Measurements from ENCODE around the gene SHC2.
"Not testable (repeated sequence)": the region's sequence is repeated elsewhere in the genome, so short reads cannot be mapped to it uniquely, and the experiment has no call there.

Gene SHC2

DNA sequence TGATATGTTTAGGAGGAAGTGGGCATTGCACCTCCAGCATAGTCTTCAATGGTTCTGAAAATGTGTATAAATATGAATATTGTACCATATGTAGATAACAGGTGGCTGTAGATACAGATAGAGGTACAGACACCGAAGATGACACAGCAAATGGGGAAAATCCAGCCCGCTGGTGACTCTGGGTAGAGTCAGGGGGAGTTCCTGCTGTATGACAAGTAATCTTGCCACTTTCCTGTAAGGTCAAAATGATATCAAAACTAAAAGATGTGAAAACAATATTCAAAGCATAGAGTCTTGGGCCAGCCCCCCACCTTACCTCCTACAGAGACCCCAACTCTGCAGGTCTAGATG lies 69.7 kb downstream of the SHC2 start:
- TF ChIP-seq, protein P1, sequence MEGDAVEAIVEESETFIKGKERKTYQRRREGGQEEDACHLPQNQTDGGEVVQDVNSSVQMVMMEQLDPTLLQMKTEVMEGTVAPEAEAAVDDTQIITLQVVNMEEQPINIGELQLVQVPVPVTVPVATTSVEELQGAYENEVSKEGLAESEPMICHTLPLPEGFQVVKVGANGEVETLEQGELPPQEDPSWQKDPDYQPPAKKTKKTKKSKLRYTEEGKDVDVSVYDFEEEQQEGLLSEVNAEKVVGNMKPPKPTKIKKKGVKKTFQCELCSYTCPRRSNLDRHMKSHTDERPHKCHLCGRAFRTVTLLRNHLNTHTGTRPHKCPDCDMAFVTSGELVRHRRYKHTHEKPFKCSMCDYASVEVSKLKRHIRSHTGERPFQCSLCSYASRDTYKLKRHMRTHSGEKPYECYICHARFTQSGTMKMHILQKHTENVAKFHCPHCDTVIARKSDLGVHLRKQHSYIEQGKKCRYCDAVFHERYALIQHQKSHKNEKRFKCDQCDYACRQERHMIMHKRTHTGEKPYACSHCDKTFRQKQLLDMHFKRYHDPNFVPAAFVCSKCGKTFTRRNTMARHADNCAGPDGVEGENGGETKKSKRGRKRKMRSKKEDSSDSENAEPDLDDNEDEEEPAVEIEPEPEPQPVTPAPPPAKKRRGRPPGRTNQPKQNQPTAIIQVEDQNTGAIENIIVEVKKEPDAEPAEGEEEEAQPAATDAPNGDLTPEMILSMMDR (IDR thresholded peaks at IDR 0.05; ENCODE audit: low read depth, low read length) = no peak
- DNase-seq (ENCODE audit: low read depth in 2 of 2) = no peak
- no peak overlapping the region for H3K4me3 ChIP-seq (replicated peaks in 1 of 2; ENCODE audit: low read depth in 2 of 2, low read length in 2 of 2)

DNA sequence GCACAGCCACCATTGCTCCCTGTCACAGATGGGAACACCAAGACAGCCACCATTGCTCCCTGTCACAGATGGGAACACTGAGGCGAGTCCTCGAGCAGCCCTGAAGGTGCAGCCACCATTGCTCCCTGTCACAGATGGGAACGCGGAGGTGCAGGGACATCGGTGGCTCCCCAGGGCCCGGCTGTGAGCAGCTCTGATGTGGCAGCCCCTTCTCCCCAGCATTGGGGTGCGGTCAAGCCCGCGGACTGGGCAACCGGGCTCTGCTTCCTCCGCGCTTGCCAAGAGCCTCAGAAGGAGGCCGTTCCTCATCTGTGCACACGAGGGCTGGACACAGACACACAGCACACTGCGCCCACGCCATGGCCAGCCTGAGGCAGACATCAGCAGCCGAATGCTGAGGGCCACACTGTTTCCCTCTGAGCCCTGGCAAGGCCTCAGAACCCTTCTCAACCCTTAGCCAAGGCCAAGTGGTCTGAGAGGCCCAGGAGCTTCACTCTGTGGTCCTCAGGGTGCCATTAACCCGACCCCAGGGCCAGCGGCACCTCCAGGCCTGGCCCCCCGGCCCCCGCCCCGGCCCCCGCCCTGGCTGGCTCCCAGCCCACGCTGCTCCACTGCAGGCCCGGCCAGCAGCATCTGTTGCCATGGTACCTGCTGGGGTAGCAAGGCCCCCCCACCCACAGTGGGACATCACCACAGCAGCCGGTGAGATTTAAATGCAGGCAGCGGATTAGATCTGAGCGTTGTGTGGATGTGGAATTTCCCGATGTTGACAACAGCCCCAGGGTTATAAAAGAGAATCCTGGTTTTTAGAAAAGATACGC lies 70.2 kb downstream of the SHC2 start:
- TF ChIP-seq, protein P1 (IDR thresholded peaks at IDR 0.05; ENCODE audit: low read depth, low read length) = no peak
- no peak overlapping the region for H3K4me3 ChIP-seq (replicated peaks in 1 of 2; ENCODE audit: low read depth in 2 of 2, low read length in 2 of 2)
- DNase-seq (ENCODE audit: low read depth in 2 of 2) = no peak

DNA sequence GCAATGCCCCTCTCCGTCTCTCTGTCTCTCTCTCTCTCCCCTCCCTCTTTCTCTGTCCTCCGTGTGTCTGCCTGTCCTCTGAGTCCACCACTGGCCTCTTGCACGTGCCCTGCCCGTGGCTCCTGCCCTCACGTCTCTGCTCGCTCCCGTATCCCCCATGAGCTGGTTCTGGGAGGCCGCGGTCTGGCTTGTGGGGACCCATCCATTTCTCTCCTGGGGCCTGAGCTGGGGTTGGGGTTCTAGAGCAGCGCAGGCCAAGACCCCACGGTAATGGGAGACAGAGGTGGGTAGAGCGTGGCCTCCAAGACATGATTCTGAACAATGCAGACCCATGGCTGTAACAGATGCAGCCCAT lies 70.9 kb downstream of the SHC2 start:
- TF ChIP-seq, protein P1 (IDR thresholded peaks at IDR 0.05; ENCODE audit: low read depth, low read length) = no peak
- no peak overlapping the region for H3K4me3 ChIP-seq (replicated peaks in 1 of 2; ENCODE audit: low read depth in 2 of 2, low read length in 2 of 2)
- DNase-seq (ENCODE audit: low read depth in 2 of 2) = no peak

DNA sequence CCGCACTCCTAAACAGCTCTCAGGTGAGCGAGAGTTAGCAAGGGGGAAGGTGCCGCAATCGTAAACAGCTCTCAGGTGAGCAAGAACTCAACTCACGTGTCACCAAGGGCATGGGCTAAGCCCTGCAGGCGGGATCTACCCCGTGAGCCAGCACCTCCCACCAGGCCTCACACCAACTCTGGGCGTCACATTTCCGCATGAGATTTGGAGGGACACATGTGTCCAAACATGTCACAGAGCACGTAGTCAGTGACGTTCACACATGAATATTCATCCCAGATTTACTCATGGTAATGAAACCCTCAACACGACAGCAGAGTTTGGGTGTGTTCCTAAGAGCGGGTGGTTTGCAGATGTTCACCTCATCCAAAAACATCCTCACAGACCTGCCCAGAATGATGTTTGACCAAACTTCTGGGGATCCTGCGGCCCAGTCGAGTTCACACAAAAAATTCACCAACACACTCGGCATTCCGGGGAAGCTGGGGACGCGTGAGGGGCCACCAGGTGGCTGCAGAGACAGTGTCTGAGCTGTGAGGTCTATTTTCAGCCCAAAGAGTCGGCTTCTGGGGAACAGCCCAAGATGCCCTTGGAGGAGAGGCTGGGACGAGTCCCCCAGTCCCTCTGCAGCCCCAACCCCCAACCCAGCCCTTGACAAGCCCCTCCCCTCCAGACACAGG lies 71.4 kb downstream of the SHC2 start:
- H3K4me3 ChIP-seq (replicated peaks in 1 of 2; ENCODE audit: low read depth in 2 of 2, low read length in 2 of 2) = no peak overlapping the region
- TF ChIP-seq, protein P1 (IDR thresholded peaks at IDR 0.05; ENCODE audit: low read depth, low read length) = no peak
- no peak for DNase-seq (ENCODE audit: low read depth in 2 of 2)

DNA sequence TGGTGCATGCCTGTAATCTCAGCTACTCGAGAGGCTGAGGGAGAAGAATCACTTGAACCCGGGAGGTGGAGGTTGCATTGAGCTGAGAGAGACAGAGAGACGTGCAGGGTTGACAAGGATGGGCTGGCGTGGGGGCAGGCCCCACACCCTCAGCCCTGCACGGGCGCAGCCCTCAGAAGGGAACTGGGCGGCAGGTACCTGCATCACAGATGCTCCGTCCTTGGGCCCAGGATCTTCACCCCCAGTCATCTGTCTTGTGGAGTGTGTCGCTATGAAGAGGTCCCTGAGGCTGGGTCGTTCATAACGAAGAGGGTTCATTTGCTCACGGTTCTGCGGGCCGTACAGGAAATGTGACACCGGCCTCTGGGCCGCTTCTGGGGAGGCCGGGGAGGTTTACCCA lies 72.1 kb downstream of the SHC2 start:
- no peak for DNase-seq (ENCODE audit: low read depth in 2 of 2)
- H3K4me3 ChIP-seq (replicated peaks in 1 of 2; ENCODE audit: low read depth in 2 of 2, low read length in 2 of 2) = no peak overlapping the region
- TF ChIP-seq, protein P1 (IDR thresholded peaks at IDR 0.05; ENCODE audit: low read depth, low read length) = no peak

DNA sequence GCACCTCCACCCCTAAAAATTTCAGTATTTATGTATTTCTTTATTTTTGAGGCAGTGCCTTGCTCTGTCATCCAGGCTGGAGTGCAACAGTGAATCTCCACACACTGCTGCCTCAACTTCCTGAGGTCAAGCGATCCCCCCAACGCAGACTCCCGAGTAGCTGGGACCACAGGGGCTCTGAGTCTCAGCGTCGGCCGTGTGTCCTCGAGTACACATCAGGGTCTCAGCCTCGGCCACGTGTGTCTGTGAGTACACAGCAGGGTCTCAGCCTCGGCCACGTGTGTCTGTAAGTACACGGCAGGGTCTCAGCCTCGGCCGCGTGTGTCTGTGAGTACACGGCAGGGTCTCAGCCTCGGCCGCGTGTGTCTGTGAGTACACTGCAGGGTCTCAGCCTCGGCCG lies 73.1 kb downstream of the SHC2 start:
- TF ChIP-seq, protein P1 (IDR thresholded peaks at IDR 0.05; ENCODE audit: low read depth, low read length) = no peak
- no peak for DNase-seq (ENCODE audit: low read depth in 2 of 2)
- H3K4me3 ChIP-seq (replicated peaks in 1 of 2; ENCODE audit: low read depth in 2 of 2, low read length in 2 of 2) = no peak overlapping the region

DNA sequence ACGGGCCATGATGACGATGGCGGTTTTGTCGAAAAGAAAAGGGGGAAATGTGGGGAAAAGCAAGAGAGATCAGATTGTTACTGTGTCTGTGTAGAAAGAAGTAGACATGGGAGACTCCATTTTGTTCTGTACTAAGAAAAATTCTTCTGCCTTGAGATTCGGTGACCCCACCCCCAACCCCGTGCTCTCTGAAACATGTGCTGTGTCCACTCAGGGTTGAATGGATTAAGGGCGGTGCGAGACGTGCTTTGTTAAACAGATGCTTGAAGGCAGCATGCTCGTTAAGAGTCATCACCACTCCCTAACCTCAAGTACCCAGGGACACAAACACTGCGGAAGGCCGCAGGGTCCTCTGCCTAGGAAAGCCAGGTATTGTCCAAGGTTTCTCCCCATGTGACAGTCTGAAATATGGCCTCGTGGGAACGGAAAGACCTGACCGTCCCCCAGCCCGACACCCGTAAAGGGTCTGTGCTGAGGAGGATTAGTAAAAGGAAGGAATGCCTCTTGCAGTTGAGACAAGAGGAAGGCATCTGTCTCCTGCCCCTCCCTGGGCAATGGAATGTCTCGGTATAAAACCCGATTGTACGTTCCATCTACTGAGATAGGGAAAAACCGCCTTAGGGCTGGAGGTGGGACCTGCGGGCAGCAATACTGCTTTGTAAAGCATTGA lies 74.1 kb downstream of the SHC2 start:
- H3K4me3 ChIP-seq (replicated peaks in 1 of 2; ENCODE audit: low read depth in 2 of 2, low read length in 2 of 2); DNase-seq (ENCODE audit: low read depth in 2 of 2): not testable (repeated sequence)

DNA sequence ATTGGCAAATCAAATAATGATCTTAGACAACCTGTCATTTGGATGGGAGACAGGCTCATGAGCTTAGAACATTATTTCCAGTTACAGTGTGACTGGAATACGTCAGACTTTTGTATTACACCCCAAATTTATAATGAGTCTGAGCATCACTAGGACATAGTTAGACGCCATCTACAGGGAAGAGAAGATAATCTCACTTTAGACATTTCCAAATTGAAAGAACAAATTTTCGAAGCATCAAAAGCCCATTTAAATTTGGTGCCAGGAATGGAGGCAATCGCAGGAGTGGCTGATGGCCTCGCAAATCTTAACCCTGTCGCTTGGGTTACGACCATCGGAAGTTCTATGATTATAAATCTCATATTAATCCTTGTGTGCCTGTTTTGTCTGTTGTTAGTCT lies 74.6 kb downstream of the SHC2 start:
- H3K4me3 ChIP-seq (replicated peaks in 1 of 2; ENCODE audit: low read depth in 2 of 2, low read length in 2 of 2); DNase-seq (ENCODE audit: low read depth in 2 of 2): not testable (repeated sequence)

All from cardiac fibroblast (primary cell).